AG04449 (cell line): Measurements from ENCODE around the gene CCDC152.
"Not testable (repeated sequence)": the region's sequence is repeated elsewhere in the genome, so short reads cannot be mapped to it uniquely, and the experiment has no call there.

Source experiments
- CTCF ChIA-PET: fragments of 350-600 bp; formaldehyde crosslinking; extraction: SDS; loops from one replicate; lab custom pipeline; 2021; ENCODE audit warnings: antibody characterized with exemption; lab: Yijun Ruan, JAX
- POLR2A ChIA-PET: fragments of 400-600, 350-600 bp; formaldehyde crosslinking; extraction: SDS; loops from one replicate; lab custom pipeline; 2020; ENCODE audit warnings: antibody characterized with exemption, inconsistent platforms; lab: Yijun Ruan, JAX
- DNase-seq: peaks from one replicate; pipeline ENCODE4 v3.0.0-alpha.2; 2010; ENCODE audit warnings: low read depth, low spot score
- H3K4me3 ChIP-seq: 2 replicates; pipeline ENCODE4 v1.5.1; 2011; ENCODE audit warnings: low read depth, mild to moderate bottlenecking, control low read depth, low read length
- CTCF ChIP-seq: IDR thresholded peaks from one replicate; pipeline ENCODE4 v1.5.1; 2011; ENCODE audit warnings: mild to moderate bottlenecking, moderate library complexity, low read length, control low read depth, inconsistent platforms; ENCODE audit not compliant: insufficient read depth; ENCODE audit errors: missing control alignments

Gene CCDC152

DNA sequence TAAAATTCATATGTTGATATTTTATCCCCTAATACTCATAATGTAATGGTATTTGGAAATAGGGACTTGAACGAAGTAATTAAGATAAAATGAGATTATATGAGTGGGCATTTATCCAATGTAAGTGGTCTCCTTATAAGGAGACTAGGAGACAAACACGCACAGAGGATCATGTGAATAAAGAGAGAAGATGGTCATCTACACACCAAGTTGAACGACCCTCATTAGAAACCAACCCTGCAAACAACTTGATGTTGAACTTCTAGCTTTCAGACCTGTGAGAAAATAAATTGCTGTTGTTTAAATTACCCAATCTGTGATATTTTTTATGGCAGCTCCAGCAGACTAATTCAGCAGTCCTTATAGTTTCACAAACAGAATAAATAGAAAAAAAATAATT lies 82.6 kb downstream of the CCDC152 start:
- DNase-seq = no peak
- no peak overlapping the region for H3K4me3 ChIP-seq
- POLR2A ChIA-PET = no interaction called here
- TF ChIP-seq CTCF = no peak
- CTCF ChIA-PET = interaction anchor here (0.6 kb wide), 1 partner anchor 888 kb away, joined by 3 read pairs; no protein-coding TSS in a partner anchor

DNA sequence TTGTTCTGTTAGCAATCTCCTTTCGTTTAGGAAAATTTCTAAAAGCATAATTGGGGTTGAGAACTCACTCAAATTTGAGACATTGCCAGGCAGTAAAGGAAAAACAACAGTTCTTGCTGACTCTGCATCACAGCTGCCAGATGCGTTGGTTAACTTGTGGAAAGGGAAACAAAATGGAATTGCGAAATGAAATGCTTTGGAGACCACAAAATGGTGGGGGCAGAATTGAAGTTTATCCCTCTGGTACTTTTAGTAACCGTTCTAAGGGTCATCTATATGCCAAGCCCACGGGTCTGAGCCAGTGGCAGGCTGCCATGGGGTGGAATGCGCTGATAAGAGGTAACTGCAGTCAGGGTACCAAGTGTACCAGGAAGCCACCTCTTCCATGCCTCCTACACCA lies 83.7 kb downstream of the CCDC152 start:
- TF ChIP-seq CTCF = no peak
- peak; percentile 74 for DNase-seq
- ChIA-PET CTCF (no interaction called here), POLR2A (no interaction called here)
- H3K4me3 ChIP-seq = no peak overlapping the region

- no peak for TF ChIP-seq CTCF
- POLR2A ChIA-PET = no interaction called here
- DNase-seq = no peak
- no peak overlapping the region for H3K4me3 ChIP-seq
- CTCF ChIA-PET = no interaction called here
Observed at GRCh38 chr5:42840842-42841567, 84.4 kb downstream of the CCDC152 start.

GRCh38 chr5:42842921-42843641 lies 86.5 kb downstream of the CCDC152 start:
- no peak for DNase-seq
- no peak for TF ChIP-seq CTCF
- ChIA-PET CTCF (no interaction called here), POLR2A (no interaction called here)
- H3K4me3 ChIP-seq = no peak overlapping the region

DNA sequence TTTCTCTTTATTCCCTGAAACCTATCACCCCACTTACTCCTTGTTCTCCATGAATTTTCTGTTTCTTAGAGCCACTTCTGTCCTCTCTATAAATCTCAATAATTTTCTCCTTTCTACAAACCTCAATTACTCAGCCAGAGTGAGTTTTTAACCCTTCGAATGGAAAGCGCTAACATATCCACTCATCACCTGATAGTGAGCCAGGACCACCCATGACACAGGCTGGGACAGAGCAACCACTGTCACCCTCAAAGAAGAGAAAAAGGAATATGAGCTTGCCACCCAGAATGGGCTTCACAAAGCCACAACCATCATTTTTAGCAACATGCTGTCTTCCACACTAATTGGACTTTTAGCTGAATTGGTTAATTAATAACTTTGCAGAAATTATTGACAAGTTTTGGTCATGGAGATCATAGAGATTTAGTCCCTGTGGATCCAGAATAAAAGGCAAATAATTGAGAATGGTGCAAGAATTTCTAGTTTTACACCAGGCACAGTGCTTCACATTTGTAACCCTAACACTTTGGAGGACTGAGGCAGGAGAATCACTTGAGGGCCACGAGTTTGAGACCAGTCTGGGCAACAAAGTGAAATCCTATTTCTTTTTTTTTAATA lies 87.2 kb downstream of the CCDC152 start:
- TF ChIP-seq CTCF = no peak
- no peak overlapping the region for H3K4me3 ChIP-seq
- no peak for DNase-seq
- POLR2A ChIA-PET = no interaction called here
- CTCF ChIA-PET = no interaction called here

DNA sequence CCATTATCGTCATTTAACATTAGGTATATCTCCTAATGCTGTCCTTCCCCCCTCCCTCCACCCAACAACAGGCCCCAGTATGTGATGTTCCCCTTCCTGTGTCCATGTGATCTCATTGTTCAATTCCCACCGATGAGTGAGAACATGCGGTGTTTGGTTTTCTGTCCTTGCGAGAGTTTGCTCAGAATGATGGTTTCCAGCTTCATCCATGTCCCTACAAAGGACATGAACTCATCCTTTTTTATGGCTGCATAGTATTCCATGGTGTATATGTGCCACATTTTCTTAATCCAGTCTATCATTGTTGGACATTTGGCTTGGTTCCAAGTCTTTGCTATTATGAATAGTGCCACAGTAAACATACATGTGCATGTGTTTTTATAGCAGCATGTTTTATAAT lies 87.8 kb downstream of the CCDC152 start:
- H3K4me3 ChIP-seq, POLR2A ChIA-PET, DNase-seq, CTCF ChIA-PET: not testable (repeated sequence)
